Measurements from ENCODE around the gene SLC7A4.

GRCh38 chr22:20988573-20989322 is 43.6 kb downstream of the SLC7A4 start:
- TF ChIP-seq CTCF (IDR thresholded peaks at IDR 0.05) (no peak), EZH2 (IDR thresholded peaks at IDR 0.05; ENCODE audit: borderline replicate concordance, insufficient read depth, low read depth, low read length, poor library complexity, severe bottlenecking) (no peak)

Measured in B cell (primary cell).